Measurements from ENCODE around the gene CCDC73. TPM values are rescaled to one million over a fixed set of nuclear protein-coding genes. Genes with fewer than 3 reads are reported as not detected.

CCDC73 gene
- total and polyA plus RNA-seq, 10 of the 15 experiments (the other 5 are each of a cell fraction or from before 2014, with no cell fraction given), result 0.05 to 0.57 (median 0.14) TPM

DNA sequence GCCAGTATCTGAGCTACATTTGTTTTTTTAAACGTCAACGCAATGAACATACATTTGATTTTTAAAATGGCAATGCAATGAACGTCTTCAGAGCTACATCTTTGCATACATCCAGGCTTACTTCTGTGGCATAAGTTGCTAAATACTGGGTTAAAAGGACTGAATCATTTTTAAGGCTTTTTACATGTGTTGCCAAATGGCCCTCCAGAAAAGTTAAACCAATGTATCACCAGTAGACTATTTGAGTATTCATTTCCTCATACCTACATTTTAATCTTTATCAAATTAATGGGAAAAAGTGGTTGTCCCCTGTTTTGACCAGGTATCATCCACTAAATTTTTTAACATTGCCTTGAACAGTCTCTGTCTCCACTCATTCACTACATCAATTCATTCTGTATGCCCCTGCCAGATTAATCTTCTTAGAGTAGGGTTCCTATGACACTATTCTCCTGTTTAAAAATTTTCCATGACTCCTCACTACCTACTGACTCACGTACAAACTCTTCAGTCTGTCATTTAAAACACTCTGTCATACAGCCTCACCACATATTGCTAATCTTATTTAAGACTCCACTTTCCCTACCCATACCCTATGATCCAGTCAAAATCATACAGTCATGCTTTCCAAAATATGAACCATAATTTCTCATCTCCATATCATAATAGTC, 22.9 kb upstream of the CCDC73 start:
- H3K4me3 ChIP-seq, result no peak overlapping the region
- TF ChIP-seq HCFC1 (IDR thresholded peaks at IDR 0.05; ENCODE audit: low read length), result no peak
- TF ChIP-seq BMI1 (IDR thresholded peaks at IDR 0.05; ENCODE audit: borderline replicate concordance), result no peak
- no peak for TF ChIP-seq SIX5 (IDR thresholded peaks at IDR 0.05; ENCODE audit: low read depth, low read length, severe bottlenecking)
- TF ChIP-seq RAD51 (IDR thresholded peaks at IDR 0.05), result no peak
- no peak for TF ChIP-seq CHD4 (IDR thresholded peaks at IDR 0.05)
- no peak for TF ChIP-seq RBBP5 (conservative IDR thresholded peaks at IDR 0.05)
- no peak for TF ChIP-seq HSF1 (IDR thresholded peaks at IDR 0.05; ENCODE audit: low read depth, low read length)
- no peak for TF ChIP-seq BACH1 (IDR thresholded peaks at IDR 0.05; ENCODE audit: borderline replicate concordance)
- TF ChIP-seq STAT3 (IDR thresholded peaks at IDR 0.05; ENCODE audit: low read depth, low read length), result no peak
- no peak for TF ChIP-seq IRF5 (IDR thresholded peaks at IDR 0.05; ENCODE audit: borderline replicate concordance)
- TF ChIP-seq USF2 (IDR thresholded peaks at IDR 0.05; ENCODE audit: borderline replicate concordance, low read depth, low read length), result no peak
- no peak for TF ChIP-seq ASH2L (IDR thresholded peaks at IDR 0.05; ENCODE audit: borderline replicate concordance, low read depth)
- TF ChIP-seq RAD21 (IDR thresholded peaks at IDR 0.05; ENCODE audit: insufficient read depth, low read depth, low read length), result no peak
- no peak for TF ChIP-seq MEF2B (IDR thresholded peaks at IDR 0.05; ENCODE audit: partially characterized antibody, poor library complexity, severe bottlenecking)
- no peak for TF ChIP-seq NFYA (IDR thresholded peaks at IDR 0.05; ENCODE audit: borderline replicate concordance, low read depth, low read length)
- no peak for TF ChIP-seq POU2F2 (IDR thresholded peaks at IDR 0.05; ENCODE audit: borderline replicate concordance, low read depth, low read length)
- H4K20me1 ChIP-seq (ENCODE audit: control insufficient read depth, insufficient read depth), result no peaks in the 10 kb centered on the region
- H3K27me3 ChIP-seq (replicated peaks in 1 of 2; ENCODE audit: control insufficient read depth in 2 of 2, insufficient read depth in 2 of 2, low read length in 1 of 2), result no peaks in the 10 kb centered on the region
- H2AFZ ChIP-seq (ENCODE audit: control insufficient read depth, low read depth, low read length), result no peak overlapping the region
- intact Hi-C loops (cut with micrococcal nuclease; ENCODE audit: unreplicated experiment), result loop anchor here (5.0 kb wide), 1 partner anchor 820 kb away; no protein-coding TSS in a partner anchor
- SMC1A ChIA-PET (ENCODE audit: uncharacterized antibody, unreplicated experiment), result interaction anchor here (1.2 kb wide), 1 partner anchor 48 kb away, joined by 3 read pairs; no protein-coding TSS in a partner anchor
- ATAC-seq, result no peak
- no peak overlapping the region for H3K9ac ChIP-seq (ENCODE audit: control insufficient read depth, insufficient read depth, low read length)
- FAIRE-seq, result no peak
- H3K36me3 ChIP-seq (ENCODE audit: control insufficient read depth in 2 of 2, insufficient read depth in 2 of 2, low read length in 1 of 2), result no peaks in the 10 kb centered on the region
- H3K79me2 ChIP-seq (ENCODE audit: control insufficient read depth, insufficient read depth, low read length), result no peaks in the 10 kb centered on the region
- CTCF ChIA-PET, result interaction anchor here (0.6 to 3.6 kb wide), 3 partner anchors 8 to 246 kb away, joined by 3 to 15 read pairs (median 3); no protein-coding TSS in a partner anchor
- RAD21 ChIA-PET (ENCODE audit: unreplicated experiment), result no interaction called here
- no peak for DNase-seq (ENCODE audit: low read depth, low spot score)
- H3K4me1 ChIP-seq (ENCODE audit: control insufficient read depth, insufficient read depth, low read length), result no peaks in the 10 kb centered on the region
- POLR2A ChIA-PET, result no interaction called here
- H3K9me3 ChIP-seq (replicated peaks; ENCODE audit: control insufficient read depth, insufficient read depth, low read length), result no peaks in the 10 kb centered on the region
- H3K27ac ChIP-seq (ENCODE audit: control insufficient read depth, insufficient read depth), result no peak overlapping the region
- in situ Hi-C loops (cut with MboI), result no loop called here
- 78% methylated on average over 4 of the region's 4 CpGs for WGBS (ENCODE audit: insufficient coverage, insufficient replicate concordance, low lambda C conversion rate, missing lambda C conversion rate)
- H3K4me2 ChIP-seq (ENCODE audit: control insufficient read depth, insufficient read depth), result no peak overlapping the region
- no TSS peak for BruUV-seq (replicated peaks)

All from GM12878 (cell line).